Measurements from ENCODE around the gene KIF6.

Gene KIF6

GRCh38 chr6:39388606-39389483 lies 336.4 kb downstream of the KIF6 start:
- H3K4me3 ChIP-seq (ENCODE audit: low read depth, low read length), result no peak overlapping the region
- no peak for TF ChIP-seq CTCF (IDR thresholded peaks at IDR 0.05; ENCODE audit: low read depth, low read length)

DNA sequence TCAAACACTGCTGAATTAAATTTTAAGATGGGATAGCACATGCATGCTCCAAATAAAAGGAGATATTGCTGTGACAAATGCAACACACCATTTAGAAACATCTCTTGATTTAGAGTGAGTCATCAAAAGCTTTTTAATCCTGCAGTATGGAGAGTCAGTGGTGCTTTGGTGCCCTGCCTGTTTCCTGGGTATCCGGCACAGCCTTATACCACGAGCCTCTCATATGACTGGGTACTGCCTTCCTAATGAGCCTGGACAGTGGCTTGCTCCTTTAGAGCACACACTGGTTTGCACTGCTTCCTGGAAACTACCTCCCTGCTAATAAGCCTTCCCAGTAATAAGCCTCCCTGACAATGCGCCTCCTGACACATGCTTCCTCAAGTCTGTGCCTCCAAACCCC lies 337.4 kb downstream of the KIF6 start:
- no peak for TF ChIP-seq CTCF (IDR thresholded peaks at IDR 0.05; ENCODE audit: low read depth, low read length)

DNA sequence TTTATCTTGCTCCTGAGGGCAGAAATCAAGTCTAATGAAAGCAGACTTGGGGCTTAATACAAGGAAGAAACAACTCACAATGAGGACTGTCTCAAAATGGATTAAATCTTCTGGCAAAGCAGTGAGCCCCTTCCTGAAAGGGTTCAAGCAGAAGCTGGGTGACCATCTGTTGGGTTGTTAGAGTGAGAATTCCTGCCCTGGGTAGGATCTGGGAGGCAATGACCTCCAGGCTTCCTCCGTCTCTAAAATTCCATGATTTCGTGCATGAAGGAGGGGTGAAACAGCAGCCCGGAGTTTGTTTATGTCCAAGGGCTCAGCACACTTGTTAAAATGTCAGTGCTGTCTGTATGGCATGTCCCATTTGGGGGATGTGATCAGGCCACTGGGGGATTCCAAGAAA lies 338.7 kb downstream of the KIF6 start:
- TF ChIP-seq CTCF (IDR thresholded peaks at IDR 0.05; ENCODE audit: low read depth, low read length), result no peak
- no peak overlapping the region for H3K4me3 ChIP-seq (ENCODE audit: low read depth, low read length)

More for the DNA sequence above, 337.4 kb downstream of the KIF6 start:
- H3K4me3 ChIP-seq (ENCODE audit: low read depth, low read length), result no peak overlapping the region

- no peak overlapping the region for H3K4me3 ChIP-seq (ENCODE audit: low read depth, low read length)
- TF ChIP-seq CTCF (IDR thresholded peaks at IDR 0.05; ENCODE audit: low read depth, low read length), result no peak
Observed at GRCh38 chr6:39381550-39382140, 343.6 kb downstream of the KIF6 start.

- no peak overlapping the region for H3K4me3 ChIP-seq (ENCODE audit: low read depth, low read length)
- TF ChIP-seq CTCF (IDR thresholded peaks at IDR 0.05; ENCODE audit: low read depth, low read length), result no peak
Observed at GRCh38 chr6:39380837-39381549, 344.2 kb downstream of the KIF6 start.

GRCh38 chr6:39378960-39379425 lies 346.2 kb downstream of the KIF6 start:
- no peak overlapping the region for H3K4me3 ChIP-seq (ENCODE audit: low read depth, low read length)
- TF ChIP-seq CTCF (IDR thresholded peaks at IDR 0.05; ENCODE audit: low read depth, low read length), result no peak

Measured in WI38 (cell line).